CD14-positive monocyte (primary cell): Measurements from ENCODE around the gene GRHPR. TPM values are rescaled to one million over a fixed set of nuclear protein-coding genes. Genes with fewer than 3 reads are reported as not detected.

Experiments used
- DNase-seq, 3 donors: peaks; one replicate each; pipeline ENCODE4 v3.0.0-alpha.2; 2011 to 2022
- H2AFZ ChIP-seq: 2 replicates; pipeline ENCODE4 v1.6.0; 2012; ENCODE audit warnings: mild to moderate bottlenecking, low read depth, low read length, inconsistent platforms; ENCODE audit not compliant: insufficient read depth, poor library complexity, severe bottlenecking
- H3K27ac ChIP-seq, 2 donors: 1 replicate in 1 of 2; 2 replicates in 1 of 2; pipeline ENCODE4 v1.5.1; 2012 to 2013; ENCODE audit warnings: low read length in 2 of 2, control low read depth in 1 of 2, inconsistent platforms in 1 of 2, low read depth in 1 of 2, mild to moderate bottlenecking in 1 of 2
- H3K27me3 ChIP-seq, 2 donors: one replicate each; pipeline versions ENCODE4 v1.6.0 to v1.6.1; 2011 to 2013; ENCODE audit warnings: low read length in 2 of 2; ENCODE audit not compliant: control insufficient read depth in 2 of 2, insufficient read depth in 2 of 2
- H3K36me3 ChIP-seq, 2 donors: replicated peaks in 1 of 2; 1 replicate in 1 of 2; 2 replicates in 1 of 2; pipeline versions ENCODE4 v1.5.1 to v1.6.1; 2012 to 2013; ENCODE audit warnings: low read length in 2 of 2, control low read depth in 1 of 2, inconsistent platforms in 1 of 2, mild to moderate bottlenecking in 1 of 2; ENCODE audit not compliant: insufficient read depth in 2 of 2, control insufficient read depth in 1 of 2
- H3K4me1 ChIP-seq, 2 donors: 1 replicate in 1 of 2; 2 replicates in 1 of 2; pipeline versions ENCODE4 v1.5.1 to v1.6.1; 2012 to 2013; ENCODE audit warnings: low read length in 2 of 2, control low read depth in 1 of 2, inconsistent platforms in 1 of 2, mild to moderate bottlenecking in 1 of 2, moderate library complexity in 1 of 2; ENCODE audit not compliant: insufficient read depth in 2 of 2, control insufficient read depth in 1 of 2
- H3K4me2 ChIP-seq: replicated peaks from 2 replicates; pipeline ENCODE3; 2012; ENCODE audit warnings: low read length, moderate library complexity, mild to moderate bottlenecking; ENCODE audit not compliant: poor library complexity, severe bottlenecking; ENCODE audit errors: extremely low read depth
- H3K4me3 ChIP-seq, 3 experiments: fragments of 200-600 bp in 1 of 3; sonication (generic) in 1 of 3; replicated peaks in 1 of 3; 1 replicate in 2 of 3; 2 replicates in 1 of 3; pipeline ENCODE4 v1.5.1; 2011 to 2013; ENCODE audit warnings: low read length in 3 of 3, mild to moderate bottlenecking in 3 of 3, control low read depth in 2 of 3, low read depth in 2 of 3, inconsistent platforms in 1 of 3, moderate library complexity in 1 of 3
- H3K79me2 ChIP-seq: 2 replicates; pipeline ENCODE4 v1.6.0; 2012; ENCODE audit warnings: mild to moderate bottlenecking, control low read depth, inconsistent platforms, low read length, moderate library complexity; ENCODE audit not compliant: insufficient read depth
- H3K9ac ChIP-seq: 2 replicates; pipeline ENCODE4 v1.6.0; 2017; ENCODE audit warnings: low read length, mild to moderate bottlenecking; ENCODE audit not compliant: insufficient read depth, poor library complexity, severe bottlenecking
- H3K9me3 ChIP-seq, 2 donors: replicated peaks in 1 of 2; 1 replicate in 1 of 2; 2 replicates in 1 of 2; pipeline versions ENCODE4 v1.5.1 to v1.6.1; 2012 to 2013; ENCODE audit warnings: low read length in 2 of 2, control low read depth in 1 of 2; ENCODE audit not compliant: control insufficient read depth in 1 of 2, insufficient read depth in 1 of 2
- H4K20me1 ChIP-seq: 2 replicates; pipeline ENCODE4 v1.6.0; 2012; ENCODE audit warnings: mild to moderate bottlenecking, low read length, control low read depth, moderate library complexity; ENCODE audit not compliant: insufficient read depth
- H3K27ac Mint-ChIP-seq, 7 donors: one replicate each; pipeline ENCODE4 v1.8.0; 2020; ENCODE audit warnings: mild to moderate bottlenecking in 7 of 7, mixed read lengths in 7 of 7, moderate library complexity in 6 of 7, inconsistent platforms in 2 of 7
- H3K27me3 Mint-ChIP-seq, 3 donors: one replicate each; pipeline ENCODE4 v1.8.0; 2021 to 2022; ENCODE audit warnings: low read depth in 3 of 3, mild to moderate bottlenecking in 3 of 3, mixed read lengths in 3 of 3, moderate library complexity in 3 of 3, inconsistent platforms in 1 of 3
- H3K36me3 Mint-ChIP-seq, 2 donors: one replicate each; pipeline ENCODE4 v1.8.0; 2020; ENCODE audit warnings: mixed read lengths in 2 of 2, inconsistent platforms in 1 of 2, mild to moderate bottlenecking in 1 of 2
- H3K4me1 Mint-ChIP-seq: one replicate; pipeline ENCODE4 v1.8.0; 2020; ENCODE audit warnings: mild to moderate bottlenecking, mixed read lengths
- H3K4me3 Mint-ChIP-seq, 2 donors: one replicate each; pipeline ENCODE4 v1.8.0; 2020; ENCODE audit warnings: mild to moderate bottlenecking in 2 of 2, mixed read lengths in 2 of 2, moderate library complexity in 1 of 2
- H3K9me3 Mint-ChIP-seq, 7 donors: one replicate each; pipeline ENCODE4 v1.8.0; 2020 to 2022; ENCODE audit warnings: mixed read lengths in 7 of 7, mild to moderate bottlenecking in 6 of 7, moderate library complexity in 6 of 7, inconsistent platforms in 2 of 7
- CTCF ChIP-seq: fragments of 200-600 bp; IDR thresholded peaks from one replicate; pipeline ENCODE4 v1.8.0; 2022; ENCODE audit warnings: antibody characterized with exemption, mild to moderate bottlenecking
- WGBS: methylation state at CpG from one replicate; pipeline ENCODE4 v1.1.5; 2013; ENCODE audit warnings: missing lambda C conversion rate; ENCODE audit not compliant: insufficient coverage; 5-methylcytosine and 5-hydroxymethylcytosine counted together
- intact Hi-C, 2 donors: fragments of 100-400 bp; cut with micrococcal nuclease; formaldehyde crosslinking; loops; one replicate each; pipeline versions ENCODE4 v1.15.0 to v1.15.1; 2023
- polyA plus RNA-seq, 3 donors: library from polyadenylated mRNA; depleted of rRNA in 1 of 3; unstranded in 2 of 3; stranded (reverse) in 1 of 3; fragments of 300-500 nt in 2 of 3; fragments of >200 nt in 1 of 3; fragmentation: Illumina TruSeq in 2 of 3; gene quantifications; 1 replicate in 2 of 3; 2 replicates in 1 of 3; pipeline ENCODE4 v1.2.3, GENCODE V29; 2012 to 2021

The GRHPR gene
- polyA plus RNA-seq, 3 donors = 73.8 to 96.6 (median 80.9) TPM

DNA sequence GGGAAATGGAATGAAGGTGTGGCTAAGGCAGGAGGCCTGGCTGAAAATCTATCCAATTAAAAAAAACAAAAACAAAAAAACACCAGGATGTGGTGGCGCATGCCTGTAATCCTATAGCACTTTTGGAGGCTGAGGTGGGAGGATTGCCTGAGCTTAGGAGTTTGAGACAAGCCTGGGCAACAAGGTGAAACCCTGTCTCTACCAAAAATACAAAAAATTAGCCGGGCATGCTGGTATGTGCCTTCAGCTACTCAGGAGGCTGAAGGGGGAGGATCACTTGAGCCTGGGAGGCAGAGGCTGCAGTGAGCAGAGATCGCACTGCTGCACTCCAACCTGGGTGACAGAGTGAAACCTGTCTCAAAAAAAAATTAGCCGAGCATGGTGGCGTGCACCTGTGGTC, 21.1 kb downstream of the GRHPR start:
- H3K4me2 ChIP-seq = no peak overlapping the region
- peaks cover 0 to 3% (median 0%) of the 10 kb centered on the region in 7 donors for H3K9me3 Mint-ChIP-seq
- 100% methylated on average over 1 of the region's 5 CpGs for WGBS
- H2AFZ ChIP-seq = no peak overlapping the region
- no peak for TF ChIP-seq CTCF
- H3K9me3 ChIP-seq = no peaks in the 10 kb centered on the region
- no peaks in the 10 kb centered on the region for H4K20me1 ChIP-seq
- H3K36me3 ChIP-seq = peaks cover 35 to 46% of the 10 kb centered on the region in 2 donors
- H3K27ac Mint-ChIP-seq = no peak overlapping the region
- no peaks in the 10 kb centered on the region for H3K27me3 ChIP-seq
- no peaks in the 10 kb centered on the region for H3K4me1 Mint-ChIP-seq
- no peaks in the 10 kb centered on the region for H3K27me3 Mint-ChIP-seq
- no peaks in the 10 kb centered on the region for H3K4me1 ChIP-seq
- no peak overlapping the region for H3K9ac ChIP-seq
- no peak for DNase-seq
- H3K4me3 ChIP-seq = no peak overlapping the region
- peaks cover 32 to 41% of the 10 kb centered on the region in 2 donors for H3K36me3 Mint-ChIP-seq
- intact Hi-C loops = no loop called here
- H3K4me3 Mint-ChIP-seq = no peak overlapping the region
- H3K27ac ChIP-seq = no peak overlapping the region
- H3K79me2 ChIP-seq = no peaks in the 10 kb centered on the region

DNA sequence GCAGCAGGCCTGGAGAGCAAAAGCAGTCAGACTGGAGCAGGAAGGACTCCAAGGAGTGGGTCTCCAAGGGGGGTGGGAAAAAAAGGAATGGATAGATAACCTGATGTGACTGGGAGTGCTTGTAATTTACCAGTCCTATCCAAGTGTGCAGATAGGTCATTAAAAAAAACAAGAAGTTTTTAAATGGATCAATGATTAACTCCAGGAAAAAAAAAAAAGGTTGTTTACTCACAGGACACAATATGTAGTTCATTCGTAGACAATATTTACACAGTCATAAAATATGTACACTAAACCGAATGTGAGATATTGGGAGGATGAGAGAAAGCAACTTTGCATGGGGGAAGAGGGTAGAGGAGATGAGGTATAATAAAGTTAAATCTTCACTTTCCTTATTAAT, 22.4 kb downstream of the GRHPR start:
- Histone ChIP-seq H3K4me1 (no peaks in the 10 kb centered on the region), H3K27ac (no peak overlapping the region), H3K4me2 (no peak overlapping the region), H4K20me1 (no peaks in the 10 kb centered on the region), H3K79me2 (no peaks in the 10 kb centered on the region), H3K36me3 (peaks cover 23 to 36% of the 10 kb centered on the region in 2 donors), H3K27me3 (no peaks in the 10 kb centered on the region), H3K4me3 (no peak overlapping the region), H2AFZ (no peak overlapping the region), H3K9ac (no peak overlapping the region), H3K9me3 (no peaks in the 10 kb centered on the region)
- Mint-ChIP-seq H3K36me3 (peaks cover 29 to 33% of the 10 kb centered on the region in 2 donors), H3K27ac (no peak overlapping the region), H3K27me3 (no peaks in the 10 kb centered on the region), H3K9me3 (peaks cover 0 to 3% (median 0%) of the 10 kb centered on the region in 7 donors), H3K4me3 (no peak overlapping the region), H3K4me1 (no peaks in the 10 kb centered on the region)
- no peak for TF ChIP-seq CTCF
- no peak for DNase-seq
- intact Hi-C loops = no loop called here
- no CpG with 5 or more reads among the region's 2 CpGs for WGBS
